GM21367 (cell line): ENCODE results near the gene PIGL.
A peak's percentile ranks its signal among the peaks of the same experiment; 100 is the strongest.
"Not testable (repeated sequence)": the region's sequence is repeated elsewhere in the genome, so short reads cannot be mapped to it uniquely, and the experiment has no call there.

Source experiments
- ATAC-seq: cut with Tn5 transposase; IDR thresholded peaks from one replicate; pipeline ENCODE4 v1.9.1; 2021; ENCODE audit not compliant: unreplicated experiment

The PIGL gene

GRCh38 chr17:16217002-16217635, at the start of gene PIGL:
TSS of gene PIGL (plus strand) at chr17:16217210. CDS start at chr17:16217227, 17 bp downstream.
- peak; percentile 40 for ATAC-seq

GRCh38 chr17:16171613-16172012, 45.4 kb upstream of the PIGL start:
- no peak for ATAC-seq

GRCh38 chr17:16178836-16179235, 38.2 kb upstream of the PIGL start:
- ATAC-seq: no peak

GRCh38 chr17:16181581-16181980, 35.4 kb upstream of the PIGL start:
- ATAC-seq: no peak

- no peak for ATAC-seq
These were observed 29.4 kb upstream of the PIGL start for GRCh38 chr17:16187642-16188041.

- no peak for ATAC-seq
These were observed 27.1 kb upstream of the PIGL start for GRCh38 chr17:16189791-16190348.

GRCh38 chr17:16190703-16191360, 26.2 kb upstream of the PIGL start:
- ATAC-seq: no peak

DNA sequence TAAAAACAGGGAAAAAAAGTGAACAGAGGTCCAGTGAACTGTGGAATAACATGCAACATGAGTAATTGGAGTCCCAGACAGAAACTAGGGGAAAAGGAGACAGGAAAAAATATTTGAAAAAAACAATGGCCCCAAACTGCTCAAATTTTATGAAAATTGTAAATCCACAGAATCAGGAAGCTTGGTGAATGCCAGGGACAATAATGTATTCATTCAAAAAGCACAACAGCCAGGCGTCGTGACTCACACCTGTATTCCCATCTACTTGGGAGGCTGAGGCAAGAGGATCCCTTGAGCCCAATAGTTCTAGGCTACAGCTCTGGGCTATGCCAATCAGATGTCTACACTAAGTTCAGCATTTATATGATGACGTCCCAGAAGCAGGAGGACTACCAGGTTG, 25.4 kb upstream of the PIGL start:
- no peak for ATAC-seq

GRCh38 chr17:16194307-16194835, 22.6 kb upstream of the PIGL start:
- not testable (repeated sequence) for ATAC-seq

- ATAC-seq: no peak
These were observed 19.7 kb upstream of the PIGL start for GRCh38 chr17:16197276-16197675.

DNA sequence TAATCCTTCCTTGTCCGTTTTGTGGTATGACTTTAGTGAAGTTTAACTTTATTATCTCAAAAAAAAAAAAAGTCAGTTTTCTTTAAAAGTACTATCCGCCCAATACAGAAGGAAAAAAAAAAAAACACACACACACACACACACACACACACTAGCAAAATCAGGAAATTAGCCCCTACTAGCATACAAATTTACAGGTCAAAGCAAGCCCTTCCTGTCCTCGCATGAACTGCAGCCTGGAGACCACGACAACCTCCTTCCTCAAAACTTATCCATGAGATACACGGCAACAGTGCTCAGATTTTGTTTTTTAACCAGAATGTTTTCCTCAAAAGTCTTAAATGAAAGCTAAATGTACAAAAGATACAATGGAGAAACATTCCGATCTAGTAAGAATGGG, 17.9 kb upstream of the PIGL start:
- ATAC-seq: no peak

GRCh38 chr17:16201693-16202131, 15.3 kb upstream of the PIGL start:
- ATAC-seq: not testable (repeated sequence)

DNA sequence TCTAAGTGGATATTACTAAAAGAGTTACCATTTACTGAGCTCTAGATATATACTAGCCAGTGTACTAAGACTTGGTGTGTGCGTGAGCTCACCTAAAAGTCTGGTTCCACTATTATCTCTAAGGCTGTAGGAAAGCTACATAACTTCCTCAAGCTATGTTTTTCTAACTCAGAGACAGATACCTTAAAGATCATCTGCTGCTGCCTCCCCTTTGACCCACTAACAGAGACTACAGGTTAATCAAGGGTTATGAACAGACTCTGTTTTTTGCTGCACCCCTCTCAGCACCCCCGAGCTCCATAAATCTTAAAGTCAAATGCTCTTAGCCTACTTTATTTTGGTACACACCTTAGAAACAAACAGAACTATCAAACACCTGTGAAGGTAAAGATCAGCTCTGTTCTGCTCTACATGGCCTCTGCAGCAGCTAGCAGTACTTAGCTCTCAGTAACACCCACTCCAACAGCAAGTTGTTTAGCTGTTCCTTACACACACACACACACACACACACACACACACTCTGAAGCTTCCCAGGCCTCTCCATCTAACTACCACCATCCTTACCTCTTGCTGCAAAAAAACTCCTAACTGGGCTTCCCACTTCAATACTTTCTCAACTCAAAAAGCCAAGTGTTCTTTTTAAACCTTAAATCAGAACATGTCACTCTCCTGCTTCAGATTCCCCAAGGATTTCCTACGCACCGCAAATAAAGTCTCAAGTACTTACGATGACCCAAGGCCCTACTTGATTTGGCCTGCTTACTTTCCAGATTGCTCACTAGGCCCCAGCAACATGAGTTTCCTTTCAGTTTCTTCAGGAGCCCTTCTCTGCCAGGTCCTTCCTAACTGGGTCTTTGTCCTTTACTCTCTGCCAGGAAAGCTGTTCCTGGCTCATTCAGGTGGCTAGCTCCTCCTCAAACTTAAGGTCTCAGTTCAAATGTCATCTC, 14.2 kb upstream of the PIGL start:
- ATAC-seq: not testable (repeated sequence)

- not testable (repeated sequence) for ATAC-seq
These were observed 12.2 kb upstream of the PIGL start for GRCh38 chr17:16204763-16205162.

- no peak for ATAC-seq
These were observed 5.4 kb upstream of the PIGL start for GRCh38 chr17:16211590-16211989.

DNA sequence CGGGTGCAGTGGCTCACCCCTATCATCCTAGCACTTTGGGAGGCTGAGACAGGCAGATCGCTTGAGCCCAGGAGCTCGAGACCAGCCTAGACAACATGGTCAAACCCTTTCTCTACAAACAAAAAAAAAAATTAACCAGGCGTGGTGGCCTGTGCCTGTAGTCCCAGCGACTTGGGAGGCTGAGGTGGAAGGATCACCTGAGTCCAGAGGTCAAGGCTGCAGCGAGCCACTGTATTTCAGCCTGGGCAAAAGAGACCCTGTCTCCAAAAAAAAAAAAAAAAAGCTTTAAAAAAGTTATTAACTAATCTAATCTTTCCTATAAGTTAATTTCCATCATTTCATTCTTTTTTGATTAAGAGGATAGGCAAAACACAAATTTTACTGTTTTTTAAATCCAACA, 4.2 kb upstream of the PIGL start:
- no peak for ATAC-seq

- ATAC-seq: no peak
These were observed 2.6 kb upstream of the PIGL start for GRCh38 chr17:16214190-16215001.

DNA sequence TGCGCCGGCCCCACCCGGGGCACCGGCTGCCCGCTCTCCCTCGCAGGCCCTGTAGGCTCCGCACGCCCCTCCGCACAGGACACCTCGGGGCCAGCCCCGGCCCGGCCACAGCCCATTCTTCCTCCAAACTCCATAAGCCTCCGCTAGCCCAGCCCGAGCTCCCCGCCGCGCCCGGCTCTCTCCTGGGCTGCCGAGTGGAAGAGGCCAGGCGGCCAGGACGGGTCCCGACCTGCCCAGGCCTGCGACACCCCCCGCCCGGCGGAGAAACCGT, 2.1 kb upstream of the PIGL start:
- ATAC-seq: peak; percentile 27

DNA sequence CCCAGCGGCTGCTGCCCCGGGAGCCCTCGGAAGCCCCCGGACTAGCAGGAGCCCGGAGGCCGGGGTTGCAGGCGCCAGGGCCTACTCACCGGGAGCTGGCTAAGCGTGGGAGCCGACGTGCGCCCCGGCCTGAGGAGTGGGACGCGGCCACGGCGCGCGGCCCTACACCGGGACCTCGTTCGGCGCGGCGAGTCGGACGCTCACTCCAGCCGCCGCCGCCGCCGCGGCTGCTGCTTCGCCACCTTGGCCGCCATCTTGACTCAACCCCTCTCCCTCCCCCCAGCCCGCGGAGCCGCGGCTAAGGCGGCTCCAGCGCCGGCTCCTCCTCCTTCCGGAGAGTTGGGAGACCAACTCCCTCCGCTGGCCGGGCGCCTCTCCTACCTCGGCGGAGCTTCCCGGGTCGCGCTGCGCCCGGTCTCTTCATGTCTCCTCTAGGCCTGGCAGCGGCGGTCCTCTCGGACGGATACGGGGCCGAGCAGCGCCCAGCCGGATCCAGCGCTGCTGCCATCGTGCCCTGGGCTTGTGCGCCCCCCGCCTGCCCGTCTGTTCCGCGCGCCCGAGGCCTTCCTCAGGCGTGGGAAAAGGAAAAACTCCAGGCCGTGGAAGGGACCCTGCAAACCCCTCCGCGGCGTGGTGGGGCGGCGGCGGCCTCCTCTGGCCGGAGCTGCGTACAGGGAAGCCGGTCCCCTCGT, 1.6 kb upstream of the PIGL start, which contains the start of gene NCOR1:
Gene NCOR1 (minus strand): TSS at position 262 of the 692 bp plus-strand sequence. CDS start 20,965 bp downstream, outside the sequence.
- ATAC-seq: peak; percentile 68

DNA sequence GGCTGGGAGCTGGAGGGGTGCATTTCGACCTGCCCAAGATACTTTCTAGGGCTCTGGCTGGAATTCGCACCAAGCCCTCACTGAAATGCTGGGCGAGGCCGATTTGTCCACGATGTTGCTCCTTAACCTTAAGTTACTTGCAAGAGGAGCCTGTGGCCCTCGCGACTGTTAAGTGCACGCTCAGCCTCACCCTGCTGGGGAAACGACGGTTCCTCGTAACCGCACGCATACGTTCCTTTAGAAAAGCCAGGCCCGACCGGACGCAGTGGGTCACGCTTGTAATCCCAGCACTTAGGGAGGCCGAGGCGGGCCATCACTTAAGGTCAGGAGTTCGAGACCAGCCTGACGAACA, 1.1 kb upstream of the PIGL start:
- ATAC-seq: no peak
